NB4 (cell line): ENCODE results near the gene DOCK8.

Experiments
- DNase-seq: peaks from one replicate; pipeline ENCODE4 v3.0.0; 2010; ENCODE audit warnings: low read depth
- H3K4me3 ChIP-seq: one replicate; pipeline ENCODE4 v1.5.1; 2011; ENCODE audit warnings: mild to moderate bottlenecking, low read depth, low read length, moderate library complexity
- MYC ChIP-seq: IDR thresholded peaks from 2 replicates; pipeline ENCODE4 v1.6.1; 2011; ENCODE audit warnings: low read depth, low read length
- POLR2A ChIP-seq: IDR thresholded peaks from 2 replicates; pipeline ENCODE4 v1.6.1; 2011; ENCODE audit warnings: mild to moderate bottlenecking; ENCODE audit not compliant: insufficient read length; ENCODE audit errors: extremely low read depth
- TF ChIP-seq, protein P1 (sequence below): IDR thresholded peaks from 2 replicates; pipeline ENCODE4 v1.6.1; 2011; ENCODE audit warnings: low read depth, low read length
- TF ChIP-seq, protein P2 (sequence below): IDR thresholded peaks from one replicate; pipeline ENCODE4 v1.5.1; 2012; ENCODE audit warnings: low read depth, low read length

The DOCK8 gene

DNA sequence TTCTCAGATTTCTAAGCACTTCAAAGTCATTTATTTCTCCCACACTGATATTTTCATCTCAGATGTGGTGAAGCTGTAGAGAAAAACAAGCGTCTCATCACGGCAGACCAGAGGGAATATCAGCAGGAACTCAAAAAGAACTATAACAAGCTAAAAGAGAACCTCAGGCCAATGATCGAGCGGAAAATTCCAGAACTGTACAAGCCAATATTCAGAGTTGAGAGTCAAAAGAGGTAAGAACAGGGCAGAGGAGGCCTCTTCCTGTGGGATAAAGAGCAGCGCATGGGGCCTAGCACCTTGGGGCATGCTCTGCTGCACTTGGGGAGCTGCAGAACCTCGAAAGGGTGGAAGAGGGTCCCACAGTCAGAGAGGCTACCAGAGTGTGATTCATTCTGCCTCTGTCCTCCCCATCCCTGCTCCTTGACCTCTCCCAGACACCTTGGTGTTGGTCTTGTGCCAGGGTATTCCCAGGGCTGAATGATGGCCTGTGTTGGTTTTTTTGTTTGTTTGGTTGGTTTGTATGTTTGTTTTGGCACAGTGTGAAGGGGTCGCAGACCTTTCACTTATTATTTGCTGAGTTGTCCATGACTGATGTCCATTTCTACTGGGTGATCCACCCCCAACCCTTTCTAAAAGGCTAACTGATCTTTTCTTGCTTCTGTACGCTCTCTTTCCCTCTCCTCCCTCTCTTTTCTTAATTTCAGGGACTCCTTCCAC is 248.9 kb downstream of the DOCK8 start:
- DNase-seq: no peak

DNA sequence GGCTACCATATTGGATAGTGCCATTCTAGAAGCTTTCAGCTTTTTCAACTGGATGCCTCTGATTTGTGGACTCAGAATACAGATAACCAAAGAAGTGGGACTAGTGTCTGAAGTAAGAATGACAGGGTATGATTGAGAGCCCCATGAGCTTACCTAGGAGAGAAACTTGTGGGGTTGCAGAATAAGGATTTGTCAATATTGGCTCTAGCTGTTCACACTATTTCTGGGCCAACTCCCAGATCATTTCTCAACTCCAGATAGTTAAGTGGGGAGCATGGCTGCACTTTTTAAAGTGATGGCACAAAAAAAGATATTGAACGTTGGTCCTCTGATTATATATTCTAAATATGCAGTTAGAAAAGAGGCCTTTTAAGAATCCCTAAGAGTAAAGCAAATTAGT is 252.1 kb downstream of the DOCK8 start:
- H3K4me3 ChIP-seq: no peak overlapping the region
- TF ChIP-seq, protein P1, sequence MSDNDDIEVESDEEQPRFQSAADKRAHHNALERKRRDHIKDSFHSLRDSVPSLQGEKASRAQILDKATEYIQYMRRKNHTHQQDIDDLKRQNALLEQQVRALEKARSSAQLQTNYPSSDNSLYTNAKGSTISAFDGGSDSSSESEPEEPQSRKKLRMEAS: no peak
- TF ChIP-seq, protein P2, sequence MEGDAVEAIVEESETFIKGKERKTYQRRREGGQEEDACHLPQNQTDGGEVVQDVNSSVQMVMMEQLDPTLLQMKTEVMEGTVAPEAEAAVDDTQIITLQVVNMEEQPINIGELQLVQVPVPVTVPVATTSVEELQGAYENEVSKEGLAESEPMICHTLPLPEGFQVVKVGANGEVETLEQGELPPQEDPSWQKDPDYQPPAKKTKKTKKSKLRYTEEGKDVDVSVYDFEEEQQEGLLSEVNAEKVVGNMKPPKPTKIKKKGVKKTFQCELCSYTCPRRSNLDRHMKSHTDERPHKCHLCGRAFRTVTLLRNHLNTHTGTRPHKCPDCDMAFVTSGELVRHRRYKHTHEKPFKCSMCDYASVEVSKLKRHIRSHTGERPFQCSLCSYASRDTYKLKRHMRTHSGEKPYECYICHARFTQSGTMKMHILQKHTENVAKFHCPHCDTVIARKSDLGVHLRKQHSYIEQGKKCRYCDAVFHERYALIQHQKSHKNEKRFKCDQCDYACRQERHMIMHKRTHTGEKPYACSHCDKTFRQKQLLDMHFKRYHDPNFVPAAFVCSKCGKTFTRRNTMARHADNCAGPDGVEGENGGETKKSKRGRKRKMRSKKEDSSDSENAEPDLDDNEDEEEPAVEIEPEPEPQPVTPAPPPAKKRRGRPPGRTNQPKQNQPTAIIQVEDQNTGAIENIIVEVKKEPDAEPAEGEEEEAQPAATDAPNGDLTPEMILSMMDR: no peak
- TF ChIP-seq MYC: no peak
- TF ChIP-seq POLR2A: no peak
- no peak for DNase-seq

More for the DNA sequence above, 248.9 kb downstream of the DOCK8 start:
- no peak overlapping the region for H3K4me3 ChIP-seq
- no peak for TF ChIP-seq POLR2A
- TF ChIP-seq, protein P2: no peak
- no peak for TF ChIP-seq MYC
- TF ChIP-seq, protein P1: no peak

DNA sequence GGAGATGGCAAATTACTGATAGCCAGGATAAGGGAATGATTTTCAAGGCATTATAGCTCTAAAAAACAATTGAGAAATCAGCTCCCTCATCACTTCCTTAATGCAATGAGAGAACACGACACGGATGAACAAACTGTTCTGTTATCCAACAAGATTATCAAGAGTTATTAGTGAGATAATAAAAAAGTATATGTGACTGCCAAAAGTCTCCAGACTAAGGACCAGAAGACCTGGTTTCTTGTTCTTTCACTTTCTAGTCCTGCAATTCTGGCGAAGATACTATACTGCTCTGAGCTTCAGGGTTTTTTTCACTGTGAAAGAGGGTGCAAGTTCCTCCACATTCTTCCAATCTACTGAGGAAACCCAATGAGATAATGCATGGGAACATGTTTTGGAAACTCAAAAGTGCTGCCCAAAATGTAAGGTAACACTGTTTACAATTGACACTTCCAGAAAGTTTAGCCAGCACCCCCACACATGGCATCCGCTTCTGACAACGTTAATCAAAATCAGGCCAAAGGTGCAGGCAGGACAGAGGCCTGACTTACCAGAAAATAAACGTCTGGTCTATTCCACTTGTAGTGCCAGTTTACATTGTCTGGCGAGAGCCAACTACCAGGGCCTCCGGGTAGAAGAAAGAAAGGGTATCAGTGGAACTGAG is 254.2 kb downstream of the DOCK8 start:
- no peak overlapping the region for H3K4me3 ChIP-seq
- no peak for DNase-seq

DNA sequence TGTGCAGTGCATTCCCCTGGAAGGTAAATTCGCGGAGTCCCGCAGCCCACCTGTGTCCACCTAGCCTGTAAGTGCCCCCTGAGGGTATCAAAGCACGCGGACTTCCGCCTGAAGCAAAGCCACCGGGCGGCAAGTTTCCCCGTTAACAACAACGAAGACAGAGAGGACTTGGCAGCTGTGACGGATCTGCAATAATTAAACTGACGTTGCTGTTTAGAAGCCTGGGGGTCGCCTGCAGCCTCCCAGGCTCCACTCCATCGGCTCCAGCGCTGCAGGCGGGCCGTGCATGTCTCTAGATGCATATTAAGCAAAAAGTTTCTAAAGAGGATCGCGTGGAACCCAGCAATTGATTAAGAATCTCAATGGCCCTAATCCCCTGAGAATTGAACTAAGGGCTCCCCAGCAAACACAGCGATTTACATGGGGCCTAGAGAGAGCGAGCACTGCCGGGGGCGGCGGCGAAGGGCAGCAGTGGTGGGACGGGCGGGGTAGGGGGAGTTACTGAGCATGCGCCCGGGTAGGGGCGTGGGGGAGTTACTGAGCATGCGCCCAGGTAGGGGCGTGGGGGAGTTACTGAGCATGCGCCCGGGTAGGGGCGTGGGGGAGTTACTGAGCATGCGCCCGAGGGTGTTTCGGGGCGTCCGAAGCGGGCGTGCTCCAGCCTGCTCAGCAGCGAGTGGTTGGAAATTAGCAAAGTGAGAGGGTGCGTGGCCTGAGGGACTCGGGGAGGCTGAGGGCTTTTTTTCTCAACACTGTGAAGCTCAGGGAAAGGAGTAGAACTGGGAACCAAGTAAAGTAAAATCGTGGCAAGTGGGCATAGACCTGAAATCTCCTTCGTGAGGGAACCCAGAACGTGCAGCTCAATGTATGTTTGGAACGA is 255.2 kb downstream of the DOCK8 start:
- TF ChIP-seq, protein P2: no peak
- TF ChIP-seq, protein P1: peak; percentile 87
- TF ChIP-seq POLR2A: peak; percentile 97
- peak; percentile 85 for TF ChIP-seq MYC
- peak overlapping the region; percentile 64 for H3K4me3 ChIP-seq
- DNase-seq: peak; percentile 97

More for the DNA sequence above, 254.2 kb downstream of the DOCK8 start:
- TF ChIP-seq, protein P1: no peak
- TF ChIP-seq POLR2A (no peak), MYC (no peak)
- TF ChIP-seq, protein P2: no peak

DNA sequence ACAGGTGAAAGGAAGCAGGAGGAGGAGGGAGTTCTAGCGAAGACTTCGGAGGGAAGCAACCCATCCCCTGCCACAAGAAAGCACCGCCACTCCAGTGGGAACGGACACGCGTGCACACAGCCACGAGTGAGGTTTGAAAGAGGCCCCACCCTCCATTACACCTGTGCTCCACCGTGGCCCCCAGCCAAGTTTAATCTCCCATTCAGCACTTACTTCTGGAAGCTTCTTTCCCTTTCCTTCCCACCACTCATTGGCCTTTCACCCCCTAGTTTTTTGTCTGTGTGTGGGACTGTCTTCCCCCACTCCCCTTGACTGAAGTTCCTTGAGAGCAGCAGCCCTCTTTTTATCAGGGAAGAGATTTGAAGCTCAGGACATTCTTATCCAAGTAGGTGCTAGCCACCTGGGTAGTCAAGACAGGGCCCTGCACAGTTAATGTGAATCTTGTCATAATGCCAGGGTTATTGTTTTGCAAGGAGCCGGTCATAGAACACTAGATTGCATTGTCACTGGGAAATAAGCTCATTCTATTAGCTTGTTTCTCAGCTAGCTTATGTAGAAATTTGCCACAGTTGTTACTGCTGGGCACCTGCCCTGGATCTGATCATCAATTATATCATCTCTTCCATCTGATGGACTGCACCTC is 256.0 kb downstream of the DOCK8 start:
- TF ChIP-seq, protein P2: no peak
- TF ChIP-seq, protein P1: 0 out of 2 replicates have a peak, but pooled peaks have one; percentile 36
- TF ChIP-seq MYC (no peak), POLR2A (no peak)
- H3K4me3 ChIP-seq: peak overlapping the region; percentile 64
- peak; percentile 40 for DNase-seq
